ENCODE measurements around the gene NMT1.
A peak's percentile ranks its signal among the peaks of the same experiment; 100 is the strongest.

NMT1 gene

DNA sequence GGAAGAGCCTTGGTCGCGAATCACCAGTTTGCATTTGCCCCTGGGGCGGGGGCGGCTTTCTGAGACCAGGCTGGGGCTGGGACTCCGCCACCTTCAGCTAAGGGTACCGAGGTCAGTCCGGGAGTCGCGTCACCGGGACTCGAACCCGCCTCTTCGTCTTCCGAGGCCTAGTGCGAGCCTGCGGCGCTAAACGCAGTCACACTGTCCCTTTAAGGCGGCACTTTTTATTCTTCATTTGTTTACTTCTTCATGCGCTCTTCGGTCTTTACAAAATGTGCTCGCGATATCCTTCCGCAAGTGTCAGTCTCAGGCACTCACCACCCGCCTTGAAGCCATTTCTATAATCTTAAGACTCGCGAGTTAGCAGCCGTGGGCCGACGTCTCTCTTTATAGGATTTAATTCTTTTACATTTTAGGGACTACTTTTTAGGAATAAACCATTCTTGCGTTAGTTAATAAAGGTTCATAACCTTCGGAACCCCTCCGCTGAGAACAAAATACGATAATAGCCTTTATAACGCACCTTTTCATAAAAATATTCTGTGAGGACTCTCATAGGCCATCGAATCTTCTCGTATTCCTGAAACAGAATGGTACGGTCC, 86.6 kb downstream of the NMT1 start:
- TF ChIP-seq TAF1 (IDR thresholded peaks at IDR 0.05; ENCODE audit: borderline replicate concordance, insufficient read depth, low read length) (peak; percentile 58), SIN3A (IDR thresholded peaks at IDR 0.05; ENCODE audit: borderline replicate concordance, insufficient read depth, low read length) (peak; percentile 87; the same call in 1 of the 2 replicates), POLR2AphosphoS5 (IDR thresholded peaks at IDR 0.05; ENCODE audit: low read depth, low read length) (peak; percentile 13; the same call in 1 of the 2 replicates), FOXP2 (optimal IDR thresholded peaks at IDR 0.05; ENCODE audit: borderline replicate concordance, extremely low read depth, extremely low read length, insufficient read depth) (peak; percentile 50)
- TF ChIP-seq, protein P1, sequence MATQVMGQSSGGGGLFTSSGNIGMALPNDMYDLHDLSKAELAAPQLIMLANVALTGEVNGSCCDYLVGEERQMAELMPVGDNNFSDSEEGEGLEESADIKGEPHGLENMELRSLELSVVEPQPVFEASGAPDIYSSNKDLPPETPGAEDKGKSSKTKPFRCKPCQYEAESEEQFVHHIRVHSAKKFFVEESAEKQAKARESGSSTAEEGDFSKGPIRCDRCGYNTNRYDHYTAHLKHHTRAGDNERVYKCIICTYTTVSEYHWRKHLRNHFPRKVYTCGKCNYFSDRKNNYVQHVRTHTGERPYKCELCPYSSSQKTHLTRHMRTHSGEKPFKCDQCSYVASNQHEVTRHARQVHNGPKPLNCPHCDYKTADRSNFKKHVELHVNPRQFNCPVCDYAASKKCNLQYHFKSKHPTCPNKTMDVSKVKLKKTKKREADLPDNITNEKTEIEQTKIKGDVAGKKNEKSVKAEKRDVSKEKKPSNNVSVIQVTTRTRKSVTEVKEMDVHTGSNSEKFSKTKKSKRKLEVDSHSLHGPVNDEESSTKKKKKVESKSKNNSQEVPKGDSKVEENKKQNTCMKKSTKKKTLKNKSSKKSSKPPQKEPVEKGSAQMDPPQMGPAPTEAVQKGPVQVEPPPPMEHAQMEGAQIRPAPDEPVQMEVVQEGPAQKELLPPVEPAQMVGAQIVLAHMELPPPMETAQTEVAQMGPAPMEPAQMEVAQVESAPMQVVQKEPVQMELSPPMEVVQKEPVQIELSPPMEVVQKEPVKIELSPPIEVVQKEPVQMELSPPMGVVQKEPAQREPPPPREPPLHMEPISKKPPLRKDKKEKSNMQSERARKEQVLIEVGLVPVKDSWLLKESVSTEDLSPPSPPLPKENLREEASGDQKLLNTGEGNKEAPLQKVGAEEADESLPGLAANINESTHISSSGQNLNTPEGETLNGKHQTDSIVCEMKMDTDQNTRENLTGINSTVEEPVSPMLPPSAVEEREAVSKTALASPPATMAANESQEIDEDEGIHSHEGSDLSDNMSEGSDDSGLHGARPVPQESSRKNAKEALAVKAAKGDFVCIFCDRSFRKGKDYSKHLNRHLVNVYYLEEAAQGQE (IDR thresholded peaks at IDR 0.05; ENCODE audit: insufficient read depth in 1 of 2, low read depth in 2 of 2, low read length in 2 of 2), result 0 out of 4 replicates have a peak, but pooled peaks have one; percentile 7 to 40

DNA sequence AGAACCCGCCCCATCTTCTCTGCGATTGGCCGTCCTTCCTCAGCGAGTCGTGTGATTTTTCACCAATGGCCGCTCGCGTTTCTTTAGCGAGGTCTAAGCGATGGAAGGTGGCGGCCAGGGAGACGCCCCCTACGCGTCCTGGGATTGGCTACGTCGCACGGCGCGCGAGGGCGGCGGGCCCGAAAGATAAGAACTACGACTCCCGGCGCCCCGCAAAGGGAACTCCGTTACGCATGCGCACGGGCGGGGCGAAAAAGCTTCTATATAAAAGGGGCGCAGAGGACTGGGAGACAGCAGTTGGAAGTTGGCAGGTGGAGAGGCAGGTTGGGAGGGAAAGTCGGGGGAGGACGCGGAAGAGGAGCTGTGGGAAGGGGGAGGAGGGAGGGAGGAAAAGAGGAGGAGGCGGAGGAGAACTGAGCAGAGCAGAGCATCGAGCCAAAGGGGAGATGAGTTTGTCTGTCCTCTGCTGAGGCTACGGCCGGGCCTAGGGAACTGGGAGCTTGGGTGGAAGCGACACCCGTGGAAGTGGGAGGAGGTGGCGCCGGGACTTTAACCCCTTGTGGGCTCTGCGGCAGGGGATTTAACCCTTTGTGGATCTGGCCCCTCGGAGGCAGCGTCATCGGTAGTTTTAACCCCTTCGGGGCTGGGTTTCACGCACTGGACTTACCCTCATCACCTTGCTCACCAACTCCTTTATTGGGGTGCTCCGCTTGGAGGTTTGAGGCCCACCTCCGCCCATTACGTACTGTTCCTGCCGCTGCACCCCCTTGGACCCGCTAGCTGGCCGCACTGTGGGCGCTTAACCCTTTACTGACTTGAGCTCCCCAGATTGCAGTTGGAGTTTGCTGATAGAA, 87.3 kb downstream of the NMT1 start, which contains the start of gene HEXIM1:
Gene HEXIM1, plus strand, starts transcription at position 293 of the 854 bp plus-strand sequence. CDS start 716 bp downstream, outside the sequence.
- TF ChIP-seq, protein P1 (IDR thresholded peaks at IDR 0.05; ENCODE audit: insufficient read depth in 1 of 2, low read depth in 2 of 2, low read length in 2 of 2), result peak; percentile 60 to 76; a peak in 3 of 4 replicates
- TF ChIP-seq POLR2AphosphoS5 (IDR thresholded peaks at IDR 0.05; ENCODE audit: low read depth, low read length), result peak; percentile 100
- peak; percentile 93 for TF ChIP-seq FOXP2 (optimal IDR thresholded peaks at IDR 0.05; ENCODE audit: borderline replicate concordance, extremely low read depth, extremely low read length, insufficient read depth)
- TF ChIP-seq SIN3A (IDR thresholded peaks at IDR 0.05; ENCODE audit: borderline replicate concordance, insufficient read depth, low read length), result peak; percentile 98
- peak; percentile 99 for TF ChIP-seq TAF1 (IDR thresholded peaks at IDR 0.05; ENCODE audit: borderline replicate concordance, insufficient read depth, low read length)

DNA sequence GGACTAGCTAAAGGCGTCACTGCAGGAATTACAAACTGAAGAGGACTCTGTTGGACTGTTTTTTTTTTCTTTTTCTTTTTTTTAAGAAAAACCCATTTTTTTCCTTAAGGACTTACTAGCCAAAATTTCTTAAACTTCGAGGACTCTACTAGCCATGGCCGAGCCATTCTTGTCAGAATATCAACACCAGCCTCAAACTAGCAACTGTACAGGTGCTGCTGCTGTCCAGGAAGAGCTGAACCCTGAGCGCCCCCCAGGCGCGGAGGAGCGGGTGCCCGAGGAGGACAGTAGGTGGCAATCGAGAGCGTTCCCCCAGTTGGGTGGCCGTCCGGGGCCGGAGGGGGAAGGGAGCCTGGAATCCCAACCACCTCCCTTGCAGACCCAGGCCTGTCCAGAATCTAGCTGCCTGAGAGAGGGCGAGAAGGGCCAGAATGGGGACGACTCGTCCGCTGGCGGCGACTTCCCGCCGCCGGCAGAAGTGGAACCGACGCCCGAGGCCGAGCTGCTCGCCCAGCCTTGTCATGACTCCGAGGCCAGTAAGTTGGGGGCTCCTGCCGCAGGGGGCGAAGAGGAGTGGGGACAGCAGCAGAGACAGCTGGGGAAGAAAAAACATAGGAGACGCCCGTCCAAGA, 88.0 kb downstream of the NMT1 start:
- TF ChIP-seq TAF1 (IDR thresholded peaks at IDR 0.05; ENCODE audit: borderline replicate concordance, insufficient read depth, low read length) (no peak), FOXP2 (optimal IDR thresholded peaks at IDR 0.05; ENCODE audit: borderline replicate concordance, extremely low read depth, extremely low read length, insufficient read depth) (no peak), POLR2AphosphoS5 (IDR thresholded peaks at IDR 0.05; ENCODE audit: low read depth, low read length) (no peak), SIN3A (IDR thresholded peaks at IDR 0.05; ENCODE audit: borderline replicate concordance, insufficient read depth, low read length) (peak; percentile 54; the same call in 1 of the 2 replicates)
- TF ChIP-seq, protein P1 (IDR thresholded peaks at IDR 0.05; ENCODE audit: insufficient read depth in 1 of 2, low read depth in 2 of 2, low read length in 2 of 2), result peak; percentile 67 to 71; a peak in 2 of 4 replicates

DNA sequence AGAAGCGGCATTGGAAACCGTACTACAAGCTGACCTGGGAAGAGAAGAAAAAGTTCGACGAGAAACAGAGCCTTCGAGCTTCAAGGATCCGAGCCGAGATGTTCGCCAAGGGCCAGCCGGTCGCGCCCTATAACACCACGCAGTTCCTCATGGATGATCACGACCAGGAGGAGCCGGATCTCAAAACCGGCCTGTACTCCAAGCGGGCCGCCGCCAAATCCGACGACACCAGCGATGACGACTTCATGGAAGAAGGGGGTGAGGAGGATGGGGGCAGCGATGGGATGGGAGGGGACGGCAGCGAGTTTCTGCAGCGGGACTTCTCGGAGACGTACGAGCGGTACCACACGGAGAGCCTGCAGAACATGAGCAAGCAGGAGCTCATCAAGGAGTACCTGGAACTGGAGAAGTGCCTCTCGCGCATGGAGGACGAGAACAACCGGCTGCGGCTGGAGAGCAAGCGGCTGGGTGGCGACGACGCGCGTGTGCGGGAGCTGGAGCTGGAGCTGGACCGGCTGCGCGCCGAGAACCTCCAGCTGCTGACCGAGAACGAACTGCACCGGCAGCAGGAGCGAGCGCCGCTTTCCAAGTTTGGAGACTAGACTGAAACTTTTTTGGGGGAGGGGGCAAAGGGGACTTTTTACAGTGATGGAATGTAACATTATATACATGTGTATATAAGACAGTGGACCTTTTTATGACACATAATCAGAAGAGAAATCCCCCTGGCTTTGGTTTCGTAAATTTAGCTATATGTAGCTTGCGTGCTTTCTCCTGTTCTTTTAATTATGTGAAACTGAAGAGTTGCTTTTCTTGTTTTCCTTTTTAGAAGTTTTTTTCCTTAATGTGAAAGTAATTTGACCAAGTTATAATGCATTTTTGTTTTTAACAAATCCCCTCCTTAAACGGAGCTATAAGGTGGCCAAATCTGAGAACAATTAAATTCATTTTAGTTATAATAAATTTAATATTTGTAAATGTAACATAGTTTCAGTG, 88.8 kb downstream of the NMT1 start:
- TF ChIP-seq POLR2AphosphoS5 (IDR thresholded peaks at IDR 0.05; ENCODE audit: low read depth, low read length) (peak; percentile 38), TAF1 (IDR thresholded peaks at IDR 0.05; ENCODE audit: borderline replicate concordance, insufficient read depth, low read length) (no peak), SIN3A (IDR thresholded peaks at IDR 0.05; ENCODE audit: borderline replicate concordance, insufficient read depth, low read length) (0 out of 2 replicates have a peak, but pooled peaks have one; percentile 55)
- TF ChIP-seq, protein P1 (IDR thresholded peaks at IDR 0.05; ENCODE audit: insufficient read depth in 1 of 2, low read depth in 2 of 2, low read length in 2 of 2), result no peak
